T follicular helper cell (primary cell): ENCODE data around the gene MYLK4.

ENCODE experiments used
- DNase-seq: peaks from one replicate; pipeline ENCODE4 v3.0.0-alpha.2; 2020; ENCODE audit warnings: low read depth

Gene MYLK4

DNA sequence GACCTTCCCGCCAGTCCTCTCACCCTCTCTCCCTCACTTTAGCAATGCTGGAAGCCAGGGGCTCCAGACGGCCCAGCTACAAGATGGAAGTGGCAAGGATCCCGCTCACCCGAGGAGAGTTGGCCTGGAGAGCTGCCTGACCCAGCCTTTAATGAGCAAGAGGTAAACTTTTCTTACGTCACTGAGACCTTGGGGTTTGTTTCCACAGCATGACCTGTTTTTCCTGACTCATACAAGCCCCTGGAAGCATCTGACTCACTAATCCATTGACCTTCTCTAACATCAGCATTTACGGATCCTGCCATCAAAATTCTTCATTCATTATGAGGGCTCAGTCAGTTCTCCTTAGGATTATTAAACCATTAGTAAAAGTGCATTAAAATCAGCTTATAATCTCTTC lies 120.4 kb downstream of the MYLK4 start:
- DNase-seq, result no peak

- no peak for DNase-seq
These were observed 124.3 kb downstream of the MYLK4 start for GRCh38 chr6:2626401-2626800.

- no peak for DNase-seq
These were observed 125.1 kb downstream of the MYLK4 start for GRCh38 chr6:2625581-2625980.

GRCh38 chr6:2624177-2624576 lies 126.5 kb downstream of the MYLK4 start:
- no peak for DNase-seq

DNA sequence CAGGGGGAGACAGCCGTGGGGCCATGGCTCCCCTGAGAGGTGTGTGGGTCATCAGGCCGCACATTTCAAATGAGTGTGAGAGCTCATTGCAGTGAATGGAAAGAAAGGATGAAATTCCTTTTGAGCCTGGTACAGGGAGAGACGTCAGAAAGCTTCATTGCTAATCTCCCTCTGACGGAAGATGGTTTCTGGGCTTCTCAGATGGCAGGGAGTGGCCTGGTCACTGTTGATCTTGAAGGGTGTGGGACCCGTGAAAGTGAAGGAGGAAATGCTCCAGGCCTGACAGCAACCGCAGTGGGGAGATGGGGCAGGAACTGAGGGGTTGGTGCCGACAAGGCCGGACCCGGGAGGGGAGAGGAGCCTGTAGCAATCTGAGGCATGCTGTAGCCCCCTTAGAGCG lies 127.4 kb downstream of the MYLK4 start:
- DNase-seq, result no peak

DNA sequence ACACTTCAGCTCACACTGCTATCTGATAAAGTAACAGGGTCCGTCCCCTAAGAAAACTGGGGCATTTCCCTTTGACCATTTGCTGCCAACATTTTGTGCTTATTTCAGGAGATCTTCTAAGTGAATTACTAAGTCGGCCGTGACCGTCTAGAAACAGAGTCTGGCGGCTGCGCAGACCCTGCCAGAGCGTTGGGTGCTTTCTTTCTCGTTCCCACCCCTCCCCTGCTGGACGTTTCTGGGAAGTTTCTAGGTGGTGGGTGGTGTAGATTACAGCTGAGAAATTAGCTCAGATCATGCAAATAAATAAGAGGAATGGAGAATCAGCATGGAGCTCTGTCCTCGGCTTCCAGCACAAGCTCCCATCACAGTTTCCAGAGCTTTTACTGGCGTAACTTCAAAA lies 128.1 kb downstream of the MYLK4 start:
- no peak for DNase-seq

DNA sequence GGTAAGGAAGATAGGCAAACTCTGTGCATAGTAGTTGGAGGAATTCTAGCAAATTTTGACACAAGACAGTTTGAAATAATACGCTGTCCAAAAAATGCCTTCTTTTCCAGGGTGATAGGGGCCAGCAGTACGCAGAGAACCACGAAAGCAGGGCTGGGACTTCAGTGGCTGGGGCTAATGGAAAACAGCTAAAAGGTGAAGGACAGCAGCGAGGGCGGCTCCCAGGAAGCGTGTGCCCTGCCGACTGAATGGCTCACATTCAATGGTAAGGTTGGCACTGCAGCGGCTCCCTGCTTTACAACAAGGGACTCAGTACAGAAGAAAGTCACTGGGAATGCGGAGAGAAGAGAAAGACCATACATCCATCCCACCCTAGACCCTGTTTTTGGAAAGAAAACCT lies 131.1 kb downstream of the MYLK4 start:
- DNase-seq, result no peak

- DNase-seq, result no peak
These were observed 133.0 kb downstream of the MYLK4 start for GRCh38 chr6:2617729-2618128.

DNA sequence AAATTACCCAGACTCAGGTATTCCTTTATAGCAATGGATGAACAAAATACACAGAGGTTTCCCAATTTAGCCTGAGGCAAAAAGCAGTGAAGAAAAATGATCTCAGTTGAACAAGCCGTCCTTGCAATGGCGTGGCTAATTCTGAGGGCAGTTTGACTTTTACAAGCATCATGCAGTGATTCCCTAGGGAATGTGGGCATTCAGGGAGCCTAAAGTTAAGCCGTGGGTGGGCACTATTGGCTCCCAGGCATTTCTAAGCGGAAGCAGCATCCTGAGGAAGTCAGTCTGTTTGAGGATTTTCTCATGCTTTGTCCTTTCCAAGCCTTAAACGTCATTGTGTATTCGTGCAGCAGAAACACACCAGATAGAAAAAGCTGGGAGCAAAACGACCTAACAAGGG lies 133.9 kb downstream of the MYLK4 start:
- DNase-seq, result no peak

GRCh38 chr6:2615251-2615650 lies 135.5 kb downstream of the MYLK4 start:
- no peak for DNase-seq

DNA sequence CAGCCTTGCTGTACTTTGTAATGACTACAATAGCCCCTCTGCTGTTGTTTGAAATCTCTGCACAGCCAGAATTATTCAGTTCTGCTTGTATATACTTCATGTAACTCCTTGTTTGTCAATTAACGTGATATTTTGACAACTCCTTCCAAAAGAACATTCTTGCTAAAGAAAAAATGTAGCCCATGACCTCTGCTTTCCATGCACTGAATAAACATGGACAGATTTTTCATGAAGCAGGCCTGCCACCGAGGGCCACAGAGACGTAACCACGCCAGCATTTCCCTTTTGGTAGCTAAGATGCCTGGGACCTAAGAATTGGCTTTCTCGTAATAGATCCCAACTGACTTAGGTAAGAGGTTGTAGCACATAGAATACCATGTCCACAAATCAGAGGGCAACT lies 135.9 kb downstream of the MYLK4 start:
- no peak for DNase-seq

DNA sequence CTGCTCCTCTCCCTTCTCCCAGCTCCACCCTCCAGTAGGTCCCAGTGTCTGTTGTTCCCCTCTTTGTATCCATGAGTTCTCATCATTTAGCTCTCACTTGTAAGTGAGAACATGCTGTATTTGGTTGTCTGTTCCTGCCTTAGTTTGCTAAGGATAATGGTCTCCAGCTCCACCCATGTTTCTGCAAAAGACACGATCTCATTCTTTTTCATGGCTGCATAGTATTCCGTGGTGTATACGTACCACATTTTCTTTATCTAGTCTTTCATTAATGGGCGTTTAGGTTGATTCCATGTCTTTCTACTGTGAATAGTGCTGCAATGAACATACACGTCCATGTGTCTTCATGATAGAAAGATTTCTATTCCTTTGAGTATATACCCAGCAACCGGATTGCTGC lies 136.6 kb downstream of the MYLK4 start:
- no peak for DNase-seq
